Karpas-422 (cell line): ENCODE results near the gene VWA5A. TPM values are rescaled to one million over a fixed set of nuclear protein-coding genes. Genes with fewer than 3 reads are reported as not detected.

Experiments used
- DNase-seq: peaks from one replicate; pipeline ENCODE4 v3.0.0-alpha.2; 2015
- H2AFZ ChIP-seq: fragments of 200-600 bp; sonication (generic); 2 replicates; pipeline ENCODE4 v1.6.1; 2014; ENCODE audit warnings: antibody characterized with exemption, low read length, mixed read lengths
- H3K27ac ChIP-seq: fragments of 200-600 bp; sonication (generic); 2 replicates; pipeline ENCODE4 v1.5.1; 2014; ENCODE audit warnings: mild to moderate bottlenecking, low read length, moderate library complexity
- H3K27me3 ChIP-seq: fragments of 200-600 bp; sonication (generic); 2 replicates; pipeline ENCODE4 v1.6.1; 2014; ENCODE audit warnings: low read length, mixed read lengths
- H3K36me3 ChIP-seq: fragments of 200-600 bp; sonication (generic); 2 replicates; pipeline ENCODE4 v1.6.1; 2014; ENCODE audit warnings: low read length, mixed read lengths; ENCODE audit not compliant: insufficient read depth
- H3K4me1 ChIP-seq: fragments of 200-600 bp; sonication (generic); 2 replicates; pipeline ENCODE4 v1.6.1; 2014; ENCODE audit warnings: mild to moderate bottlenecking, low read length, mixed read lengths
- H3K4me2 ChIP-seq: fragments of 200-600 bp; sonication (generic); 2 replicates; pipeline ENCODE4 v1.6.1; 2014; ENCODE audit warnings: low read length, low read depth, mild to moderate bottlenecking; ENCODE audit not compliant: poor library complexity, severe bottlenecking
- H3K4me3 ChIP-seq: fragments of 200-600 bp; sonication (generic); 2 replicates; pipeline ENCODE4 v1.5.1; 2014; ENCODE audit warnings: mild to moderate bottlenecking, antibody characterized with exemption, low read length, mixed read lengths
- H3K79me2 ChIP-seq: fragments of 200-600 bp; sonication (generic); 2 replicates; pipeline ENCODE4 v1.6.1; 2014; ENCODE audit warnings: mild to moderate bottlenecking, low read length, mixed read lengths
- H3K9ac ChIP-seq: fragments of 200-600 bp; sonication (generic); 2 replicates; pipeline ENCODE4 v1.6.0; 2014; ENCODE audit warnings: low read length
- H3K9me2 ChIP-seq: fragments of 200-600 bp; sonication (generic), shearing (Covaris generic); replicated peaks from 2 replicates; pipeline ENCODE4 v1.6.0; 2014; ENCODE audit warnings: mild to moderate bottlenecking, low read length, moderate library complexity; ENCODE audit not compliant: insufficient read depth
- H3K9me3 ChIP-seq: fragments of 300-700, 200-600 bp; sonication (generic); 2 replicates; pipeline ENCODE4 v1.6.1; 2014; ENCODE audit warnings: low read length, mixed read lengths
- H4K20me1 ChIP-seq: fragments of 200-600 bp; sonication (generic); 2 replicates; pipeline ENCODE4 v1.6.1; 2014; ENCODE audit warnings: mild to moderate bottlenecking, antibody characterized with exemption, low read length, low read depth; ENCODE audit not compliant: insufficient read depth
- total RNA-seq: library from RNA; depleted of rRNA; stranded (reverse); fragments of >200 nt; shearing (Covaris generic); gene quantifications from 2 replicates; pipeline ENCODE4 v1.2.3, GENCODE V29; 2014; ENCODE audit warnings: low replicate concordance; rRNA removed

The VWA5A gene
- not detected in 2 replicates for total RNA-seq

- H3K4me2 ChIP-seq = no peak within 1 kb of the TSS
- H3K79me2 ChIP-seq = no peaks in the 10 kb centered on the region
- no peaks in the 10 kb centered on the region for H4K20me1 ChIP-seq
- H3K9me2 ChIP-seq = no peaks in the 10 kb centered on the region
- no peak within 1 kb of the TSS for H3K27ac ChIP-seq
- peak; percentile 67 for DNase-seq
- no peaks in the 10 kb centered on the region for H3K4me1 ChIP-seq
- no peaks in the 10 kb centered on the region for H3K36me3 ChIP-seq
- no peak within 1 kb of the TSS for H3K4me3 ChIP-seq
- no peak within 1 kb of the TSS for H2AFZ ChIP-seq
- no peak within 1 kb of the TSS for H3K9ac ChIP-seq
- no peaks in the 10 kb centered on the region for H3K9me3 ChIP-seq
- no peaks in the 10 kb centered on the region for H3K27me3 ChIP-seq
Measured at GRCh38 chr11:124114942-124115781, at the start of gene VWA5A. Gene VWA5A, plus strand, starts transcription at chr11:124115450. Its CDS starts 2,062 bp downstream, at chr11:124117512.

- peaks cover 8% of the 10 kb centered on the region for H3K4me1 ChIP-seq
- H3K27ac ChIP-seq = no peak overlapping the region
- no peaks in the 10 kb centered on the region for H3K9me3 ChIP-seq
- H2AFZ ChIP-seq = no peak overlapping the region
- no peaks in the 10 kb centered on the region for H3K27me3 ChIP-seq
- H3K9me2 ChIP-seq = no peaks in the 10 kb centered on the region
- H3K4me3 ChIP-seq = no peak overlapping the region
- H3K4me2 ChIP-seq = no peak overlapping the region
- no peaks in the 10 kb centered on the region for H3K79me2 ChIP-seq
- no peaks in the 10 kb centered on the region for H4K20me1 ChIP-seq
- H3K36me3 ChIP-seq = no peaks in the 10 kb centered on the region
- no peak for DNase-seq
- no peak overlapping the region for H3K9ac ChIP-seq
Measured at GRCh38 chr11:124068601-124069110, 46.6 kb upstream of the VWA5A start.

GRCh38 chr11:124069429-124070401, 45.5 kb upstream of the VWA5A start:
- Histone ChIP-seq H3K9me2 (no peaks in the 10 kb centered on the region), H3K9me3 (no peaks in the 10 kb centered on the region), H3K27ac (no peak overlapping the region), H3K27me3 (no peaks in the 10 kb centered on the region), H4K20me1 (no peaks in the 10 kb centered on the region), H3K4me1 (peaks cover 8% of the 10 kb centered on the region), H3K79me2 (no peaks in the 10 kb centered on the region), H3K4me3 (no peak overlapping the region), H3K4me2 (no peak overlapping the region), H3K36me3 (no peaks in the 10 kb centered on the region), H3K9ac (no peak overlapping the region), H2AFZ (no peak overlapping the region)
- peak; percentile 72 for DNase-seq

GRCh38 chr11:124070915-124071622, 44.2 kb upstream of the VWA5A start:
- Histone ChIP-seq H3K27ac (no peak overlapping the region), H3K4me1 (peaks cover 8% of the 10 kb centered on the region), H3K9me2 (no peaks in the 10 kb centered on the region), H3K9ac (no peak overlapping the region), H3K27me3 (no peaks in the 10 kb centered on the region), H3K9me3 (no peaks in the 10 kb centered on the region), H3K36me3 (no peaks in the 10 kb centered on the region), H3K4me3 (no peak overlapping the region), H3K4me2 (peak overlapping the region; percentile 44), H4K20me1 (no peaks in the 10 kb centered on the region), H2AFZ (no peak overlapping the region), H3K79me2 (no peaks in the 10 kb centered on the region)
- peak; percentile 74 for DNase-seq

GRCh38 chr11:124071623-124071948, 43.7 kb upstream of the VWA5A start:
- Histone ChIP-seq H3K9me3 (no peaks in the 10 kb centered on the region), H3K36me3 (no peaks in the 10 kb centered on the region), H3K4me3 (no peak overlapping the region), H3K79me2 (no peaks in the 10 kb centered on the region), H3K4me2 (no peak overlapping the region), H3K4me1 (peaks cover 8% of the 10 kb centered on the region), H3K9me2 (no peaks in the 10 kb centered on the region), H3K27me3 (no peaks in the 10 kb centered on the region), H3K9ac (no peak overlapping the region), H2AFZ (no peak overlapping the region), H3K27ac (no peak overlapping the region), H4K20me1 (no peaks in the 10 kb centered on the region)
- no peak for DNase-seq

GRCh38 chr11:124072147-124072546, 43.1 kb upstream of the VWA5A start:
- H3K9me3 ChIP-seq = no peaks in the 10 kb centered on the region
- DNase-seq = no peak
- no peak overlapping the region for H3K4me3 ChIP-seq
- no peak overlapping the region for H3K27ac ChIP-seq
- H3K27me3 ChIP-seq = no peaks in the 10 kb centered on the region
- no peak overlapping the region for H3K9ac ChIP-seq
- H3K79me2 ChIP-seq = no peaks in the 10 kb centered on the region
- H2AFZ ChIP-seq = no peak overlapping the region
- no peaks in the 10 kb centered on the region for H3K9me2 ChIP-seq
- H3K4me2 ChIP-seq = no peak overlapping the region
- no peaks in the 10 kb centered on the region for H4K20me1 ChIP-seq
- no peaks in the 10 kb centered on the region for H3K36me3 ChIP-seq
- H3K4me1 ChIP-seq = peaks cover 8% of the 10 kb centered on the region

- Histone ChIP-seq H3K9me3 (no peaks in the 10 kb centered on the region), H2AFZ (no peak overlapping the region), H3K79me2 (no peaks in the 10 kb centered on the region), H3K9ac (no peak overlapping the region), H3K4me2 (no peak overlapping the region), H3K4me3 (no peak overlapping the region), H3K27me3 (no peaks in the 10 kb centered on the region), H3K27ac (no peak overlapping the region), H3K36me3 (no peaks in the 10 kb centered on the region), H3K4me1 (peaks cover 8% of the 10 kb centered on the region), H3K9me2 (no peaks in the 10 kb centered on the region), H4K20me1 (no peaks in the 10 kb centered on the region)
- no peak for DNase-seq
Measured at GRCh38 chr11:124074554-124074953, 40.7 kb upstream of the VWA5A start.
